Natural killer cell (primary cell): ENCODE measurements around the gene SLC1A4. TPM values are rescaled to one million over a fixed set of nuclear protein-coding genes. Genes with fewer than 3 reads are reported as not detected.
A peak's percentile ranks its signal among the peaks of the same experiment; 100 is the strongest.

Source experiments
- ATAC-seq, 3 donors: fragments of 150-1000 bp in 2 of 3; fragments of 200-7000 bp in 1 of 3; cut with Tn5 transposase; 1 replicate in 1 of 3; 2 replicates in 2 of 3; pipeline ENCODE4 v1.10.0; 2021; ENCODE audit warnings: mild to moderate bottlenecking in 2 of 3, moderate library complexity in 2 of 3
- DNase-seq, 2 donors: peaks; one replicate each; pipeline versions ENCODE4 v3.0.0 to v3.0.0-alpha.2; 2013 to 2021; ENCODE audit warnings: mixed read lengths in 1 of 2
- H3K27ac ChIP-seq: one replicate; pipeline ENCODE4 v1.5.1; 2013; ENCODE audit warnings: mild to moderate bottlenecking, low read length
- H3K27me3 ChIP-seq: one replicate; pipeline ENCODE4 v1.6.1; 2013; ENCODE audit warnings: low read length; ENCODE audit not compliant: control insufficient read depth, insufficient read depth
- H3K36me3 ChIP-seq: one replicate; pipeline ENCODE4 v1.6.1; 2013; ENCODE audit warnings: low read length; ENCODE audit not compliant: control insufficient read depth, insufficient read depth
- H3K4me1 ChIP-seq: one replicate; pipeline ENCODE4 v1.6.1; 2013; ENCODE audit warnings: low read length; ENCODE audit not compliant: control insufficient read depth, insufficient read depth
- H3K4me3 ChIP-seq: one replicate; pipeline ENCODE4 v1.5.1; 2013; ENCODE audit warnings: low read length
- H3K9me3 ChIP-seq: one replicate; pipeline ENCODE4 v1.6.1; 2013; ENCODE audit warnings: low read length; ENCODE audit not compliant: control insufficient read depth, insufficient read depth
- H3K27ac Mint-ChIP-seq, 2 donors: one replicate each; pipeline ENCODE4 v1.8.0; 2022; ENCODE audit warnings: mild to moderate bottlenecking in 2 of 2, mixed read lengths in 2 of 2, moderate library complexity in 1 of 2
- H3K27me3 Mint-ChIP-seq, 2 donors: one replicate each; pipeline ENCODE4 v1.8.0; 2022; ENCODE audit warnings: low read depth in 2 of 2, mixed read lengths in 2 of 2
- H3K36me3 Mint-ChIP-seq: one replicate; pipeline ENCODE4 v1.8.0; 2022; ENCODE audit warnings: mixed read lengths
- H3K4me1 Mint-ChIP-seq, 2 donors: one replicate each; pipeline ENCODE4 v1.8.0; 2022; ENCODE audit warnings: mixed read lengths in 2 of 2
- H3K4me3 Mint-ChIP-seq: one replicate; pipeline ENCODE4 v1.8.0; 2022; ENCODE audit warnings: mild to moderate bottlenecking, moderate library complexity, mixed read lengths
- H3K9me3 Mint-ChIP-seq, 2 donors: one replicate each; pipeline ENCODE4 v1.8.0; 2022; ENCODE audit warnings: mixed read lengths in 2 of 2
- WGBS: methylation state at CpG from one replicate; pipeline ENCODE4 v1.1.7; 2013; ENCODE audit warnings: missing lambda C conversion rate; ENCODE audit not compliant: insufficient coverage; 5-methylcytosine and 5-hydroxymethylcytosine counted together
- intact Hi-C: fragments of 100-400 bp; cut with micrococcal nuclease; formaldehyde crosslinking; loops from one replicate; pipeline ENCODE4 v1.14.2; 2022
- total RNA-seq, 4 donors: library from RNA; stranded (reverse); fragments of 120-200 nt in 1 of 4; gene quantifications; one replicate each; pipeline versions ENCODE4 v1.2.3 to v1.2.4, GENCODE V29; 2013 to 2022
- TF ChIP-seq, protein P1 (sequence below): fragments of 200-600 bp; IDR thresholded peaks from one replicate; pipeline ENCODE4 v1.8.0; 2022; ENCODE audit warnings: antibody characterized with exemption

The SLC1A4 gene
- total RNA-seq, 3 donors from 2014 or later (not counting 1 experiment from before 2014, with no cell fraction given) = 3.9 to 13.8 (median 5.6) TPM

DNA sequence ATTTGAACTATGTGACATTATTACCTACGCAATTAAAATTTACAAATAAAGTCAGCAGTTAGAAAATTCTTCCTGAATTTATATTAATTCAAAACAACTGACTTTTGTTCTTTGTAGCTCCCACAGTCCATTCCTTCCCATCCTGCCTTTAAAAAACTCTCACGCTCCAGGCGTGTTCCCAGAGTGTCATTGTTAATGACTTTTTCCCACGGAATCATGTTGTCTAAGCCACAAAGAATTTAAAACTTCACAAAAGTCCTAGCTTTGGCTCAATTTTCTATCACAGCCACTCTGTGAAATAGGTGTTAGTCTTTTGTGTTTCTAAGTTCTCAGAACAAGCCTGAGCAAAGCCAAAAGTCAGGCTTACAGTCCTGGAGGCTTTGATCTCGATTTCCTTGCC is 26.5 kb downstream of the SLC1A4 start:
- H3K27ac Mint-ChIP-seq = no peak overlapping the region
- H3K36me3 Mint-ChIP-seq = no peaks in the 10 kb centered on the region
- H3K4me1 Mint-ChIP-seq = peaks cover 22 to 23% of the 10 kb centered on the region in 2 donors
- H3K9me3 ChIP-seq = no peaks in the 10 kb centered on the region
- H3K4me3 ChIP-seq = no peak overlapping the region
- H3K27me3 Mint-ChIP-seq = no peaks in the 10 kb centered on the region
- H3K27me3 ChIP-seq = no peaks in the 10 kb centered on the region
- H3K9me3 Mint-ChIP-seq = no peaks in the 10 kb centered on the region
- H3K4me3 Mint-ChIP-seq = no peak overlapping the region
- ATAC-seq (no peak), DNase-seq (no peak)
- no peak overlapping the region for H3K27ac ChIP-seq
- TF ChIP-seq, protein P1, sequence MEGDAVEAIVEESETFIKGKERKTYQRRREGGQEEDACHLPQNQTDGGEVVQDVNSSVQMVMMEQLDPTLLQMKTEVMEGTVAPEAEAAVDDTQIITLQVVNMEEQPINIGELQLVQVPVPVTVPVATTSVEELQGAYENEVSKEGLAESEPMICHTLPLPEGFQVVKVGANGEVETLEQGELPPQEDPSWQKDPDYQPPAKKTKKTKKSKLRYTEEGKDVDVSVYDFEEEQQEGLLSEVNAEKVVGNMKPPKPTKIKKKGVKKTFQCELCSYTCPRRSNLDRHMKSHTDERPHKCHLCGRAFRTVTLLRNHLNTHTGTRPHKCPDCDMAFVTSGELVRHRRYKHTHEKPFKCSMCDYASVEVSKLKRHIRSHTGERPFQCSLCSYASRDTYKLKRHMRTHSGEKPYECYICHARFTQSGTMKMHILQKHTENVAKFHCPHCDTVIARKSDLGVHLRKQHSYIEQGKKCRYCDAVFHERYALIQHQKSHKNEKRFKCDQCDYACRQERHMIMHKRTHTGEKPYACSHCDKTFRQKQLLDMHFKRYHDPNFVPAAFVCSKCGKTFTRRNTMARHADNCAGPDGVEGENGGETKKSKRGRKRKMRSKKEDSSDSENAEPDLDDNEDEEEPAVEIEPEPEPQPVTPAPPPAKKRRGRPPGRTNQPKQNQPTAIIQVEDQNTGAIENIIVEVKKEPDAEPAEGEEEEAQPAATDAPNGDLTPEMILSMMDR = no peak
- 100% methylated on average over 5 of the region's 5 CpGs for WGBS
- intact Hi-C loops = no loop called here
- peaks cover 13% of the 10 kb centered on the region for H3K36me3 ChIP-seq
- peaks cover 25% of the 10 kb centered on the region for H3K4me1 ChIP-seq

DNA sequence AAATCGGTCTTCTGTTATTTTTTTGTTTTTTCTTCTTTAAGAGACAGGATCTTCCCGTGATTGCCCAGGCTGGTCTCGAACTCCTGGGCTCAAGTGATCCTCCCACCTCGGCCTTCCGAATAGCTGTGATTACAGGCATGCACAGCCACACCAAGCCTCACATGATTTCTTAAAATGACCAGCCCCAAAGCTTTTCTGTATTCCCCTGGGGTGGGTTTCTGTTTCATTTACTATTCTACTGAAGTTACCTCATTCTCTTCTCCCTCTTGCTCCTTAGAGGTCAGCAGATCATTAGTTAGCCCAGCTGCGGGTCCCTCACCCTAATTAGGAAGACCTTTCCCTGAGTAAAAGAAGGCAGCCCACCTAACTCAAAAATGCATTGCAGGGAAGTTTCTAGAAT is 27.6 kb downstream of the SLC1A4 start:
- Mint-ChIP-seq H3K4me3 (no peak overlapping the region), H3K27ac (no peak overlapping the region), H3K27me3 (no peaks in the 10 kb centered on the region), H3K9me3 (no peaks in the 10 kb centered on the region), H3K4me1 (peaks cover 22 to 23% of the 10 kb centered on the region in 2 donors), H3K36me3 (no peaks in the 10 kb centered on the region)
- TF ChIP-seq, protein P1 = no peak
- intact Hi-C loops = no loop called here
- 85% methylated on average over 6 of the region's 6 CpGs for WGBS
- Histone ChIP-seq H3K36me3 (peaks cover 9% of the 10 kb centered on the region), H3K27me3 (no peaks in the 10 kb centered on the region), H3K4me3 (no peak overlapping the region), H3K4me1 (peaks cover 25% of the 10 kb centered on the region), H3K9me3 (no peaks in the 10 kb centered on the region), H3K27ac (no peak overlapping the region)
- no peak for ATAC-seq
- no peak for DNase-seq

DNA sequence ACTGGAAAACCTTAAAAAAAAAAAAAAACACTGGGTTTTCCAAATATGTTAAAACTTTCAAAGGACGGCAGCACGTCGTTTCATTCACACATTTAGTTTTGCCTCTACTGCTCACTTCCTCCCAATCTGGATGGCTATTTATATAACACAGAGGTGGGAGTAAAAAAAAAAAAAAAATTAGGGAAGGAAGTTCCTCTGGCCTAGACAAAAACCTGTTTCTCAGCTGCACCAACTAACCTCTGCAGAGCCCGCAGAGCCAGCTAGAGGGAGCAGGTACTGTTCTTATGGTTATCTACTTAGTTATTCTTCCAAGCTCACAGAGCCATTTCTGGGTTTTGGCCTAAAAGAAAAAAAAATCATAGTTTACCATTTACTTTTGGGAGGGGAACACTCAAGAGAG is 28.1 kb downstream of the SLC1A4 start:
- no peak overlapping the region for H3K27ac ChIP-seq
- Mint-ChIP-seq H3K27me3 (no peaks in the 10 kb centered on the region), H3K4me1 (peaks cover 22 to 23% of the 10 kb centered on the region in 2 donors), H3K36me3 (no peaks in the 10 kb centered on the region), H3K27ac (peak overlapping the region in 1 of 2 donors; percentile 12), H3K9me3 (no peaks in the 10 kb centered on the region), H3K4me3 (peak overlapping the region; percentile 4)
- H3K36me3 ChIP-seq = peaks cover 9% of the 10 kb centered on the region
- no peak overlapping the region for H3K4me3 ChIP-seq
- peaks cover 25% of the 10 kb centered on the region for H3K4me1 ChIP-seq
- ATAC-seq = peak in 2 of 3 donors; percentile 45 to 57
- no peaks in the 10 kb centered on the region for H3K9me3 ChIP-seq
- no peaks in the 10 kb centered on the region for H3K27me3 ChIP-seq
- DNase-seq = peak in 1 of 2 donors; percentile 20
- 33% methylated on average over 1 of the region's 4 CpGs for WGBS
- intact Hi-C loops = no loop called here
- TF ChIP-seq, protein P1 = no peak

DNA sequence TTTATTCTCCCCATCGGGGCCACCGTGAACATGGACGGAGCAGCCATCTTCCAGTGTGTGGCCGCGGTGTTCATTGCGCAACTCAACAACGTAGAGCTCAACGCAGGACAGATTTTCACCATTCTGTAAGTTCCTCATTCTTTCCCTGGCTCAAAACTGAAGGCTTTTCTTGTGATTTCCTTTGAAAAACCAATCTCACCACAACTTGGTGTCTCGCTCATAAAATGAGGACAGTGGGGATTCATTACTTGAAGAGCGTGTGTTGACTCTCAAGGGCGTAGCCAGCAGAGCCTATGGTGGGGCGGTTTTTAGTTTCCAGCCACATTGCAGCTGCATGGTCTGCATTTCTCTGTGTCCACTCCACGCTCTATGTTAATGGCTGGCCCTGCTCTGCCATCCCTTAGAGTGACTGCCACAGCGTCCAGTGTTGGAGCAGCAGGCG is 29.0 kb downstream of the SLC1A4 start:
- peak overlapping the region; percentile 52 for H3K4me3 Mint-ChIP-seq
- DNase-seq = no peak

More for the DNA sequence above, 29.0 kb downstream of the SLC1A4 start:
- peak in 2 of 3 donors; percentile 40 to 79 for ATAC-seq
- Histone ChIP-seq H3K27me3 (no peaks in the 10 kb centered on the region), H3K27ac (peak overlapping the region; percentile 23), H3K4me1 (peaks cover 25% of the 10 kb centered on the region), H3K9me3 (no peaks in the 10 kb centered on the region), H3K36me3 (peaks cover 12% of the 10 kb centered on the region), H3K4me3 (no peak overlapping the region)
- WGBS = 48% methylated on average over 15 of the region's 15 CpGs
- intact Hi-C loops = no loop called here
- H3K9me3 Mint-ChIP-seq = no peaks in the 10 kb centered on the region
- H3K4me1 Mint-ChIP-seq = peaks cover 22 to 23% of the 10 kb centered on the region in 2 donors
- H3K27me3 Mint-ChIP-seq = no peaks in the 10 kb centered on the region
- H3K36me3 Mint-ChIP-seq = no peaks in the 10 kb centered on the region
- TF ChIP-seq, protein P1 = no peak
- peak overlapping the region; percentile 12 to 57 for H3K27ac Mint-ChIP-seq
